Activated CD8-positive, alpha-beta memory T cell treated with anti-CD3 and anti-CD28 coated beads, Interleukin-2, amount 50 U/mL, for 1 hour (primary cell): ENCODE measurements around the gene RNF215.
A peak's percentile ranks its signal among the peaks of the same experiment; 100 is the strongest.
"Not testable (repeated sequence)": the region's sequence is repeated elsewhere in the genome, so short reads cannot be mapped to it uniquely, and the experiment has no call there.

ENCODE experiments used
- DNase-seq: peaks from one replicate; pipeline ENCODE4 v3.0.0-alpha.2; 2020; ENCODE audit errors: extremely low read depth

The RNF215 gene

GRCh38 chr22:30362651-30363281 lies 24.4 kb downstream of the RNF215 start:
- no peak for DNase-seq

DNA sequence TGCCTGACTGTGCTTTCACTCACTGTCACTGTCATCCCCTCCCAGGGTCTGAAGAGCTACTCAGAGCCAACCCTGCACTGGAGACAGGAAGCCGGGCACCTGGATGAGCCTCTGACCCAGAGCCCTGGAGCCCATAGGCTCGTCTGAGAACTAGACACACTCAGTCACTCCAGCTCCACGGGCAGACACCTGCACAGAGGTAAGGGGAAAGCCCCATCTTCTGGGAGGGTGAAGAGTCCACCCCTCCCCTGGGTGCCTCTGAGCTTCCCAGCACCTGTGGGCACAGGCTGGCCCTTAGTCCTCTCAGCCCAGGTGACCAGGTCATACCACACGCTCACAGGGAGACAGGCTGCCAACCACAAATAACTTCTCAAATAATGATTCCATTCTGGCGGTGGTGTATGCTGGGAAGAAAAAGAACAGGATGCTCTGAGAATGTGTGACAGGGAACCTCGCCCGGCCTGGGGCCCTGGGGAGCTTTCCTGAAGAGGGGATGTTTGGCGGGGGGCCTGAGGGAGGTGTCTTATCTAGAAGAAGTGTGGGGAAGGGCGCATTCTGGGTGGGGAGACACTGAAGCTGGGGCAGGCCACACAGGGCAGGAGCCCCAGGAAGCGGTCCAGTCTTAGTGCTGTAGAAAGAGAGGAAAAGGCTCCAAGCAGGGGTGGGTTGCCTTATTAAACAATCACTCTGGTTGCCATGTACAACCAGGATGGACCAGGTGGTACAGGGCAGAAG lies 25.1 kb downstream of the RNF215 start:
- DNase-seq = no peak

DNA sequence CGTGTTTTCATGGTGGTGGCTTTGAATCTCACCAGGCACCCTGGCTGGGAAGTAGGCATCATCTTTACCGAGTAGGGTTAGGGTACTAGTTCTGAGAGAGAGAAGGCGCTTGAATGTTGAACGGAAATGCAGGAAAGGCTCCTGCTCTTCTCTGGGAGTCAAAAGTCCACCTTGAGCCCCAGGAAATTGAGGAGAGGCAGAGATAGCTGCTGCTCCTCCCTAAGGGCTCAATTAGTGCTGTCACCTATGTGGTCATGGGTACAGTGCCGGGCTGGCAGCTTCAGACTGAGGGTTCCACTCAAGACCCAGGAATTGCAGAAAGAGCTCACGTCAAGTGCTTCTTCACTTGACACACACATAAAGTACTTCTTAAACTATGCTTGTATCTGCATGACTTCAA lies 28.7 kb downstream of the RNF215 start:
- no peak for DNase-seq

GRCh38 chr22:30357650-30358215 lies 29.5 kb downstream of the RNF215 start:
- DNase-seq = no peak

GRCh38 chr22:30357236-30357570 lies 30.0 kb downstream of the RNF215 start:
- DNase-seq = peak; percentile 10

DNA sequence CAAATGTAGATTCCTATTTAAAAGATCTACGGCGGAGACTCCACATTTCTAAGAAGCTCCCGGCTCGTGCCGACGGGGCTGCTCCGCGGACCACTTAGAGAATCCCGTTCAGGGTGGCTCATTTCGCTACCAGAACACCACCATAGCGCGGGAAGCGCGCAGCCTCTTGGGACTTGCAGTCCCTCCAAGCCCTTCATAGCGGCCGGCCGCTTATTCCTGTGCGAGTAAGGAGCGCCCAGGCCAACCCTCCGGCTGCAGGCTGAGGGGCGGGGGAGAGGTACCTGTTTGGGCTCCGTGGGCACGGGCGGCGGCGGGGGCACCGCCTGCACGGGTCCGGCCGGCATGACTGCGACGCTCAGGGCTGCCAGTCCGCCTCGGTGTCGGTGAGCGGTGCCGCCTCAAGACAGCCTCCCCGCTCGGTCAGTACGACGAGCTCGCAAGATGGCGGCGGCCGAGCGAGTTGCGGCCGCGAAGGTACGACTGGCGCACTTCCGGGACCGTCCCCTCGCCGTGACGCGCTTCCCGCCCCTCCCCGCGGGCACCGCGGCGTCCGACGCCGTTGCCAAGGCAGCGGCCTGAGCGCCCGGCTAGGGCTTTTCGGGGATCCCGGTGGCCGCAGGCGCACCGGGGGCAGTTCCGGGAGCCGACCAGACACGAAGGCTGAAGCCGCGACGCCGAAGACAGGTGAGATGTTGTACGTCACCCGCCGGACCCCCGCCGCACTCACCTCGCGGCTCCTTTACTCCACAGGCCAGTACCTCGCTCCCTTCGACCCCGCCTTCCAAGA lies 30.6 kb downstream of the RNF215 start, which contains the start of the genes CCDC157 and SF3A1:
Gene CCDC157, plus strand, starts transcription at position 559 of the 787 bp plus-strand sequence. CDS start 8,994 bp downstream, outside the sequence.
Gene SF3A1, minus strand, starts transcription at position 446 of the 787 bp plus-strand sequence. Its CDS starts 102 bp downstream, at position 344.
- peak; percentile 57 for DNase-seq

GRCh38 chr22:30354644-30355043 lies 32.6 kb downstream of the RNF215 start:
- no peak for DNase-seq

GRCh38 chr22:30351226-30351625 lies 36.0 kb downstream of the RNF215 start:
- DNase-seq = no peak

DNA sequence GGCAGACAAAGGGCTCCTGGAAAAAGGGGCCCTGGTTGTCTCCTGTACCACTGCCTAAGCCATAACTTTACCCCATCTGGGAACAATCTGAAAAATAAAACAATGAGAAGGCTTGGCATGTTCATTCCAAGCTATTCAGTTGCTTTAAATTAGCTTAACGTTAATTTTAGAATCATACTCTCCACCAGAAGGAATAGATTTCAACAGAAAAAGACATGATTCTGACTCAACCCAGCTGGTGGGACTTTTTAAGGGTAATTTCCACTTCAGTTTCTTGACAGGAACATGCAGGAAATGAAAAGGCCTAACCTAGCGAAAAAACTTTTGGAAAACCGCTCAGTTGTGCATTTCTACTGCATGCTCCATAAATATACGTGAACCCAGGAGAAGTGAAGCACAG lies 38.4 kb downstream of the RNF215 start:
- no peak for DNase-seq

DNA sequence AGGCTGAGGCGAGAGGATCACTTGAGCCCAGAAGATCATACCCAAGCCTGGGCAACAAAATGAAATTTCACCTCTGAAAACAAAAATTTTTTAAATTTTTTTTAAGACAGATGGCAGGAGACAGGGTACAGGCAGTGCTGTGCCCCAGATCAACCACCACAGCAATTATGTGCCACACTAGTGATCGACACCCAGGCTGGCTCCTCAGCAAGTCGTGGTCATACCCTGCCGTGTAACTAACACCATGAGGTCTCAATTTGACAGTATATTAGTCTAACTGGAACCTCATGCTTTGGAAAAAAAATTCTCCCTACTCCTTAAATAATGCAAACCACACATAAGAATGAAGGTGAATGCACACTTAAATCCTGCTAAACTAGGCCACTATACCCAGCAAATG lies 38.8 kb downstream of the RNF215 start:
- DNase-seq = no peak

GRCh38 chr22:30347255-30347892 lies 39.8 kb downstream of the RNF215 start:
- no peak for DNase-seq

GRCh38 chr22:30344447-30345200 lies 42.6 kb downstream of the RNF215 start:
- no peak for DNase-seq

DNA sequence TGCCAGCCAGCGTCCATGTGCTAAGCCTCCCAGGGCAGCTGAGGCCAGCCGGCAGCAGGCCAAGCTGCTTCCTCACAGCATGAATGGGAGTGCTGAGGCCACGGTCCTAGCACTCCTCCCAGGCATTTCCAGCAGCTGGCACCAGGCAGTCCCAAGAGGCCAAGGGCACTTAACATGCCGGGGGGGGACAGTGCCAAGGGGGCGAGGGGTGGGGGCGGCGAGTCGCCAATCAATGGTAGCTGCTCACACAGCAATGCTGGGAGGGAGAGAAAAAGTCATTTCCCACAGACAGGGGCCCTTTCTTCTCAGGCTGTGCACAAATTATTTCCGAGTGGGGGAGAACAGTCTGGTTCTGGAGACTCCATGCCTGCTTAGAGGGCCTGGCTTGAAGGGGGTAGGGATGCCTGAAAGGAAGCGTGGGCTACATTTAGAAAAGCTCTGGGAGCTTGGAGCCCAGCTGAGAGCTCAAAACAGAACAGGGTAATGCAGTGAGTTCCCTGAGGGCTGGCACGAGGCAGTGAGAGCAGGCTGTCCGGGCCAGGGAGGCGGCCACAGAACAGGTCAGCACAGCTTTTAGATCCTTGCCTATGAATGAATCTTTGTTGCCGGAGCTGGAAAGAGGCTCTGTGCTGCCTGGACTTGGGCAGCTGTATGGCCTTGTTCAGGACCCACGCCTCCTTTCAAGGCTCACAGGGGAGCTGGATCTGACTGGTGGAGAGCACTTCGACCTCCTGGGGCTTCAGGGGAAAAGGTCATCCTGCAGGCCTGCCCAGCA lies 46.1 kb downstream of the RNF215 start:
- DNase-seq = no peak

GRCh38 chr22:30338802-30339201 lies 48.4 kb downstream of the RNF215 start:
- DNase-seq = no peak

DNA sequence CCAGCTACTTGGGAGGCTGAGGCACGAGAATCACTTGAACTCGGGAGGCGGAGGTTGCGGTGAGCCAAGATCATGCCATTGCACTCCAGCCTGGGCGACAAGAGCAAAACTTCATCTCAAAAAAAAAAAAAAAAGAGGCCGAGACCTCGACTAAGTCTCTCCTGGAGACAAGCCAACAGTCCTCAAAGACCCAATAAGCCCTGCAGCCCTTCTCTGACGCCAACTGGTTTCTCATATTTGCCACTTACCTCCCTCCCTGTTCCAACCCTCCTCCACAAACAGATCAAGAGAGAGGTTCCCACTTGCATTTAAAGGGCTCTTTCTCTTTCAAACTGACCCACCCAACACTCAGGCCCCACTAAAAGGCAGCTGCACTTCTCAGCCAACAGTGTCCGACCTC lies 48.9 kb downstream of the RNF215 start:
- DNase-seq = not testable (repeated sequence)

- no peak for DNase-seq
Observed at GRCh38 chr22:30337461-30337778, 49.8 kb downstream of the RNF215 start.

DNA sequence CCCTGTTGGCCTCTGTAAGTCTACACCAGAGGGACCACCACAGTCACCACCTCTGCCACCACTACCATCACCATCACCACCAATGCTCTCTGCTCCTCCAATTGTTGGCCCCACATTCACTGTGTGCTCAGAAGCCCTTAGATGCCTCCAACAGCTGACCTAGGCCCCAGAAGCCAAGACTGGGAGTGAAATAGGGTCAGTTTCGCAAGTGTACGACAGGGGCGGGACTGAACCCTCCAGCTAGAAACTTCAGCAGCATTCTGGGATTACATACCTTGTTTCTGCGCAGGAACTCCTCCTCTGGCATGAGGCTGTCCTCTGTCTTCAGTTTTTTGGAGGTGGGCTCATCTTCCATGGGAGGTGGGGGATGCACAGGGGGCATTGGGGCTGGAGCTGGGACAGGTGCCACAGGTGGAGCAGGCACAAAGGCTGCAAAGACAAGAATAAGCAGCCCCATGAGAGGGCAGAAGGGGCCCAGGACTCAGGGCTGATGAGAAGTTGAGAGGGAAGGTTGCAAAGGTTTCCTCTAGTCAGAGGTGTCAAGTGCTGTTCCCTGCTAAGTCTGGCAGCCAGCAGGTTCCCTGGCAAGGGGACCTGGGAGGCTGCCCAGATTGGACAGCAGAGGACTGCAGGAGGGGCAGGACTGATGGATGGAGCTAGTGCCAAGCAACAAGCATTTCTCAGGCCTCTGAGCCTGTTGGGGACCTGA lies 50.3 kb downstream of the RNF215 start:
- DNase-seq = no peak

GRCh38 chr22:30335236-30335635 lies 52.0 kb downstream of the RNF215 start:
- no peak for DNase-seq

DNA sequence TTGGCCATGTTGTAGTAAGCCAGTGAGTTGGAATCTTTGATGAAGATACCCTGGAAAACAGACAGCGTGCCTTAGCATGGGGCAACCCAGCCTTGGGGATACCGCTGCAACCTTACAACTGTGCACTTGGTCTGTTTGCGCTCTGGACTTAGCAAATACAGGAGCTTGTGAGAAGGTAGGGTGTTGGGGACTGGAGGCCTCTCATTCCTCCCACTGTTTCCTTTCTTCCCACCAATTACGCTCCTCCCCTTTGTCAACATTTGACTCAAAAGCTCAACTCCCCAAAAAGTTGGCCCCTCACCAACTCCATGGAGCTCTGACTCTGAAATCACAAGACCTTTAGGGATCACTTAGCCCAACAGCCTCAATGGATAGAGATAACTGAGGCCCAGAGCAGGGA lies 52.6 kb downstream of the RNF215 start:
- DNase-seq = no peak

DNA sequence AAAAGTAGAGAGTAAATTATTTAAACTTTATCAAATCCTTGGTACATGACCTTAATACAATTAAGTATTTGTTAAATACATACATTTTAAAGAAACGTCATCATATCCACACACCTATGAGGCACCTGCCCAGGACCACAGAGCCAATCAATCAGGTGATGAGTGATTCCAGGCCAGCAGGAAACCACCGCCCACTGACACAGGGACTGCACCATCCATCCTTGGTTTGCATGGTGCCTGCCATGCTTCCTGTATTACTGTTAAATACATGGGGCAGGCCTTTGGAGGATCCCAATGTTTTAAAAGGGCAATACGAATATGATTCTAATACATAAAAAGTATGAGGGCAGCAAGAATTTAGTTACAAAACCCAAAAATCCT lies 53.5 kb downstream of the RNF215 start:
- no peak for DNase-seq
